Glutamatergic neuron (in vitro differentiated cells): ENCODE measurements around the gene TMEM243. TPM values are rescaled to one million over a fixed set of nuclear protein-coding genes. Genes with fewer than 3 reads are reported as not detected.

Experiments used
- DNase-seq: peaks from one replicate; pipeline ENCODE4 v3.0.0; 2022
- H3K27ac Mint-ChIP-seq: one replicate; pipeline ENCODE4 v1.8.0; 2020; ENCODE audit warnings: mild to moderate bottlenecking, mixed read lengths, inconsistent platforms; ENCODE audit not compliant: unreplicated experiment
- H3K27me3 Mint-ChIP-seq: one replicate; pipeline ENCODE4 v1.8.0; 2020; ENCODE audit warnings: mild to moderate bottlenecking, moderate library complexity, mixed read lengths, inconsistent platforms; ENCODE audit not compliant: unreplicated experiment
- H3K36me3 Mint-ChIP-seq: one replicate; pipeline ENCODE4 v1.8.0; 2020; ENCODE audit warnings: mild to moderate bottlenecking, mixed read lengths, inconsistent platforms; ENCODE audit not compliant: unreplicated experiment
- H3K4me1 Mint-ChIP-seq: one replicate; pipeline ENCODE4 v1.8.0; 2020; ENCODE audit warnings: mild to moderate bottlenecking, low read depth, mixed read lengths, inconsistent platforms; ENCODE audit not compliant: unreplicated experiment
- H3K4me3 Mint-ChIP-seq: one replicate; pipeline ENCODE4 v1.8.0; 2020; ENCODE audit warnings: mild to moderate bottlenecking, mixed read lengths, inconsistent platforms; ENCODE audit not compliant: unreplicated experiment
- H3K9me3 Mint-ChIP-seq: one replicate; pipeline ENCODE4 v1.8.0; 2020; ENCODE audit warnings: mild to moderate bottlenecking, moderate library complexity, mixed read lengths, inconsistent platforms; ENCODE audit not compliant: unreplicated experiment
- CTCF ChIP-seq: fragments of 200-600 bp; sonication (generic); IDR thresholded peaks from one replicate; pipeline ENCODE4 v1.5.0; 2021; ENCODE audit not compliant: partially characterized antibody, unreplicated experiment
- total RNA-seq: library from RNA; stranded (reverse); fragmentation: NEBNext Ultra II Directional; extraction: Animal tissue kit (Norgen Biotek cat#: 25700); gene quantifications from one replicate; pipeline ENCODE4 v1.2.1, GENCODE V29; 2021; ENCODE audit not compliant: unreplicated experiment

The TMEM243 gene
- total RNA-seq, 1 donor from 2014 or later, result 4.3 TPM

GRCh38 chr7:87187120-87187519 lies 32.4 kb downstream of the TMEM243 start:
- H3K9me3 Mint-ChIP-seq, result no peaks in the 10 kb centered on the region
- H3K27ac Mint-ChIP-seq, result no peak overlapping the region
- TF ChIP-seq CTCF, result no peak
- DNase-seq, result no peak
- H3K4me3 Mint-ChIP-seq, result no peak overlapping the region
- peaks cover 2% of the 10 kb centered on the region for H3K27me3 Mint-ChIP-seq
- H3K4me1 Mint-ChIP-seq, result no peaks in the 10 kb centered on the region
- H3K36me3 Mint-ChIP-seq, result no peaks in the 10 kb centered on the region

GRCh38 chr7:87179180-87179579 lies 40.4 kb downstream of the TMEM243 start:
- DNase-seq, result no peak
- H3K4me1 Mint-ChIP-seq, result no peaks in the 10 kb centered on the region
- TF ChIP-seq CTCF, result no peak
- H3K27ac Mint-ChIP-seq, result no peak overlapping the region
- H3K9me3 Mint-ChIP-seq, result no peaks in the 10 kb centered on the region
- H3K27me3 Mint-ChIP-seq, result no peaks in the 10 kb centered on the region
- no peaks in the 10 kb centered on the region for H3K36me3 Mint-ChIP-seq
- no peak overlapping the region for H3K4me3 Mint-ChIP-seq

- H3K9me3 Mint-ChIP-seq, result no peaks in the 10 kb centered on the region
- no peaks in the 10 kb centered on the region for H3K27me3 Mint-ChIP-seq
- no peaks in the 10 kb centered on the region for H3K4me1 Mint-ChIP-seq
- DNase-seq, result no peak
- no peak overlapping the region for H3K4me3 Mint-ChIP-seq
- H3K27ac Mint-ChIP-seq, result no peak overlapping the region
- no peak for TF ChIP-seq CTCF
- no peaks in the 10 kb centered on the region for H3K36me3 Mint-ChIP-seq
These were observed 41.2 kb downstream of the TMEM243 start for GRCh38 chr7:87178320-87178719.

GRCh38 chr7:87173471-87173870 lies 46.1 kb downstream of the TMEM243 start:
- no peak for TF ChIP-seq CTCF
- Mint-ChIP-seq H3K9me3 (no peaks in the 10 kb centered on the region), H3K4me1 (no peaks in the 10 kb centered on the region), H3K4me3 (no peak overlapping the region), H3K27ac (no peak overlapping the region), H3K27me3 (no peaks in the 10 kb centered on the region), H3K36me3 (no peaks in the 10 kb centered on the region)
- DNase-seq, result no peak

- no peaks in the 10 kb centered on the region for H3K36me3 Mint-ChIP-seq
These were observed 48.1 kb downstream of the TMEM243 start for GRCh38 chr7:87171282-87171934.

More at GRCh38 chr7:87171282-87171934, 48.1 kb downstream of the TMEM243 start:
- Mint-ChIP-seq H3K27ac (no peak overlapping the region), H3K4me1 (no peaks in the 10 kb centered on the region), H3K9me3 (no peaks in the 10 kb centered on the region), H3K4me3 (no peak overlapping the region), H3K27me3 (no peaks in the 10 kb centered on the region)
- no peak for TF ChIP-seq CTCF
- DNase-seq, result no peak
